HG03520 (cell line): Measurements from ENCODE around the gene RYR3.
"Not testable (repeated sequence)": the region's sequence is repeated elsewhere in the genome, so short reads cannot be mapped to it uniquely, and the experiment has no call there.

Experiments used
- ATAC-seq: cut with Tn5 transposase; IDR thresholded peaks from one replicate; pipeline ENCODE4 v1.9.1; 2021; ENCODE audit warnings: mild to moderate bottlenecking, moderate library complexity; ENCODE audit not compliant: unreplicated experiment

The RYR3 gene

DNA sequence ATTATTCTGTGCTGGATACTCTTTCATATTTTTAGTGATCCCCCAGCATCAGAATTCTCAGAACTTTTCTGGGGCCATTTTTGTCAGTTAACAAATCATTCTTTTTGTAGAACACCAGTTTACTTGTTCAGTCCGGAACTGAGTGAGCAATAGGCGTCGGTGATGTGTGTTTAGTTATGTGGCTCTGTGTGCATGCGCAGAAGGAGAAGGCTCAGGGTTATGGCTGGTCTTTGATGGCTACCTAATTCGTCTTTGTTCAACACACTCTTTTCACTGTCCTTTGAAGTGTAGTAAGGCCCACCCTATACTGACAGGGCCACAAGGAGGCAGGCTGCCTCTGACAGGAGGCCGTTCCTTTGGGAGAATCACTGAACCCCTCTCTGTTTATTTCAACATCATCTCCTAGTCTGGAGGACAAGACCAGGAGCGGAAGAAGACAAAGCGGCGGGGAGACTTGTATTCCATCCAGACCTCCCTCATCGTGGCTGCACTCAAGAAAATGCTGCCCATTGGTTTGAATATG is 499.4 kb downstream of the RYR3 start:
- ATAC-seq: no peak

DNA sequence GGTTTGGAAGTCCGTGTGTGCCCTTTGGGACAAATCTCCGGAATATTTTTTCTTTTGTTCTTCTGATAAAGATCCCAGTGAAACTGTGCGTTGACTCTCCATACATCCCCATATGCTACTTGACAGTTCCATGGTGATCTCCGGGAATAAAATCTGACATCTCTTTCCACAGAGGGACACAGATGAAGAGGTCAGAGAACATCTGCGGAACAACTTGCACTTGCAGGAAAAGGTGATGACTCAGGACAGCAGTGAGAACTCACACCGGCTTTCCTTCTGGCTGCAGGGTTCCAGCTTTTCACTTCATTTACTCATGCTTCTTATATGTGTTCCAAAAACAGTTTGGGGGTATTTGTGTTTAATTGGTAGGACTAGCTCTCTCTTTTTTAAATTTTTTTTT is 500.0 kb downstream of the RYR3 start:
- no peak for ATAC-seq

DNA sequence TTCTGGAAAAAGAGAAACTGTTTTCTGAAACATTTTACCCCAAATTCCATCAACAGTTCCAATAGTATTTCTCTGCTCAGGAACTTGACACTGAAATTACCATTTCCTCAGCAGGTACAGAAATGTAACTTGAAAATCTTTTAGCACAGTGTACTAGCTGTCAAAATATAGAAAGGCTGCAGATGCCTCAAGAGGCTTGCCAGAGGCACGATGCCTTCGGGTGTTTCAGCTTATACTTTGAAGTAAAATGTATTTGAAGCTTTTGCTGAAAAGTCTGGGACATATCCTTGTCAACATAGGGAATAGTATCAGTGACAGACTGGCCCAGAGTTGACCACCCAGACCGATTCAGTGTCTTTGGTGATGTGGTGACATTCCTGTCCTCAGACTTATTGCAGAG is 503.1 kb downstream of the RYR3 start:
- ATAC-seq: no peak

DNA sequence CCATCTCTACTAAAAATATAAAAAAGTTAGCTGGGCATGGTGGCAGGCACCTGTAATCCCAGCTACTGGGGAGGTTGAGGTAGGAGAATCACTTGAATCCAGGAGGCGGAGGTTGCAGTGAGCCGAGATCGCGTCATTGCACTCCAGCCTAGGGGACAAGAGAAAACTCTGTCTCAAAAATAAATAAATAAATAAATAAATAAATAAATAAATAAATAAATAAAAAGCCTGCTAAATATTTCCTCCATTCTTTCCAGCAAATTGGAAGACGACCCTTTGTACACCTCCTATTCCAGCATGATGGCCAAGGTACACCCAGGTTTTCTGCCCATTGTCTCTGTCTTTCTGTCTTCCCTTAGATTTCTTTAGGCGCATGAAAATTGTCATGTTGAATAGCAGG is 508.7 kb downstream of the RYR3 start:
- ATAC-seq: not testable (repeated sequence)

DNA sequence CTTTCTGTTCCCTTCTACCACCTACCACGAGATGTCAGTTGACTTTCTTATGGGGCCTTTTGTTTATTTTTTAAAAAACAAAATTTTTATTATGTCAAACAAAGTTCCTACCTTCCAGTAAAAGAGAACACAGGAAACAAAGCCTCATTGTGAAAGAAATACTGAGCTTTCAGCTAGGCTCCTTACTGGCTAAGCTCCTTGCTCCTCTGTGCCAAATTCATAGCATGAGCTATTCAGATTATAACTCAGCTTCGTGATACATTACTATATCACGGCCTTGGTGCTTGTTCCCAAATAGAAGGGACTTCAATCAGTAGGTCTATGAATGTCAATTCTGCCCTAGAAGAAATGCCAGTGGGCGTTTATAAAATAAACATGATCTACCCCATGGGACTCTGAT is 511.7 kb downstream of the RYR3 start:
- ATAC-seq: no peak

DNA sequence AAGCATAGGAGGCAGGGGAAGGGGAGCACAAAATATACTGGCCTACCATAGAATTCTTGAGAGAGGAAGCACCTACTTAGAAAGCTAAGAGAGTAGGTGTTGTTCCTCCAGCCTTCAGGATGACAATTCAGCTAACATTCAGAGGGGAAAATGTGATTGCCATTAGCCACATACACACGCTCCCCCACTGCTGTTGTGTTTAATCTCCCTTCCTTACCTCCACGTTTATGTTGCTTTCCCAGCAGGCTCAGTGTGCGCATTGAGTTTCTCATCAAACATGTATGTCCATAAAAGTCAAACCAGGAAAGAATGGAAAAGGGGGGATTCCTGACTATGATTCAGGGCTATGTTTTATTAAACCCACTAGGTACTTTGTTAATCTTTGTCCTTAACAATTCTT is 512.4 kb downstream of the RYR3 start:
- no peak for ATAC-seq

DNA sequence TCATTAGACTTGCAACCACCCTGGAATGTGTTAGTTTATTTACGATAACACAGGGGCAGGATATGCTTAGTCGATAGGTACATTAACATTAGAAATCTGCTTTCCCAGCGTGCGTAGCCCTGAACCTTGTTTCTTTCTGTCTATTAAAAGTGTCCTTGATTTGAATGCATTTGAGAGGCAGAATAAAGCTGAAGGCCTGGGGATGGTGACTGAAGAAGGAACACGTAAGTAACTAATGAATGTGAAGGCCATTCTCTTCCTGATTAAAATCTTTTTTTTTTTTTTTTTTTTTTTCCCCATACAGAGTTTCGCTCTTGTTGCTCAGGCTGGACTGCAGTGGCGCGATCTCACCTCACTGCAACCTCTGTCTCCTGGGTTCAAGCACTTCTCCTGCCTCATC is 514.7 kb downstream of the RYR3 start:
- no peak for ATAC-seq

DNA sequence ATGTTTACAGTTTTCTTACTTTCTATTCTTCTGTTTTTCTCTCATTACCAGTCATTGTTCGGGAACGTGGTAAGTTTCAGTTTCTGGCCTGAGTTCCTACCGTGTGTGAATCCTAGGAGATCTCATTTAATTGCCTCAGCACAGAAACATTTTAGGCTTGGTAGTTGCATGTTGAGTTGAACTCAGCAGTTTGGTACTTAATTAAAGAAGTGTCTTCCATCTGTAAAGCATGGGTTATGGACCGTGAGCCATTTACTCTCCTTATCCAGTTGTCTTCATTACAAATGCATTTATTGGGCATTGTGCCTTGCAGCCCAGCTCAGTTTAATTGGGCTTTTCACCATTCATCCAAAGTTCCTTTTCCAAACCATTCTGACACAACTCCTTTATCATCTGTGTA is 515.4 kb downstream of the RYR3 start:
- no peak for ATAC-seq

DNA sequence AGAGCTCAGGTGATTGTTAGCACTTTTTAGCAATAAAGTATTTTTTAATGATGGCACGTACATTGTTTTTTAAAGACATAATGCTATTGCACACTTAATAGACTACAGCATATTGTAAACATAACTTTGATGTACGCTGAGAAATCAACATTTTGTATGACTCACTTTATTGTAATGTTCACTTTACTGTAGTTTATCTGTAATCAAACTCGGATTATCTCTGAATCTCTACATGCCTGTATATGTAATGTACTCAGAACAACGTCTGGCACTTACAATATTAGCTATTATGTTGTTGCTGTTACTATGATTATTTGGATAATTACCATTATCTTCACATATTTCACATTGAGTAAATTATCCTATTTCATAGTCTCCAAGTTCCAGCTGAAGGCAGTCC is 519.6 kb downstream of the RYR3 start:
- no peak for ATAC-seq

DNA sequence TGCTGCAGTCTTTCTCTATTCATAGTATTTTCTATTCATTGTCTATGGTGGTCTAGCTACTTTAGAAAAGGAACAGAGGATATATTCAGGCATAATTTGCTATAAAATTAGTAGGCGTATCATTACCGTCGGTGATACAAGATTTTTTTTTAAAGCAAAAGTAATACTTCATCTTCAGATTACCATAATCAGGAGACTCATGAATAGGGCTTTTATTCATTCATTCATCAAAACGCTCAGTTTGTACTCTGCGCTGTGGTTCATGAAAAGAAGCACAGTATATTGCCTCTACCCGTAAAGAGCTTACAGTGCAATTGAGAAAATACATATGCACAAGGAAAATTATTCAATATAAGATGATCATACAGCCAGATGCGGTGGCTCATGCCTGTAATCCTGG is 520.9 kb downstream of the RYR3 start:
- no peak for ATAC-seq

DNA sequence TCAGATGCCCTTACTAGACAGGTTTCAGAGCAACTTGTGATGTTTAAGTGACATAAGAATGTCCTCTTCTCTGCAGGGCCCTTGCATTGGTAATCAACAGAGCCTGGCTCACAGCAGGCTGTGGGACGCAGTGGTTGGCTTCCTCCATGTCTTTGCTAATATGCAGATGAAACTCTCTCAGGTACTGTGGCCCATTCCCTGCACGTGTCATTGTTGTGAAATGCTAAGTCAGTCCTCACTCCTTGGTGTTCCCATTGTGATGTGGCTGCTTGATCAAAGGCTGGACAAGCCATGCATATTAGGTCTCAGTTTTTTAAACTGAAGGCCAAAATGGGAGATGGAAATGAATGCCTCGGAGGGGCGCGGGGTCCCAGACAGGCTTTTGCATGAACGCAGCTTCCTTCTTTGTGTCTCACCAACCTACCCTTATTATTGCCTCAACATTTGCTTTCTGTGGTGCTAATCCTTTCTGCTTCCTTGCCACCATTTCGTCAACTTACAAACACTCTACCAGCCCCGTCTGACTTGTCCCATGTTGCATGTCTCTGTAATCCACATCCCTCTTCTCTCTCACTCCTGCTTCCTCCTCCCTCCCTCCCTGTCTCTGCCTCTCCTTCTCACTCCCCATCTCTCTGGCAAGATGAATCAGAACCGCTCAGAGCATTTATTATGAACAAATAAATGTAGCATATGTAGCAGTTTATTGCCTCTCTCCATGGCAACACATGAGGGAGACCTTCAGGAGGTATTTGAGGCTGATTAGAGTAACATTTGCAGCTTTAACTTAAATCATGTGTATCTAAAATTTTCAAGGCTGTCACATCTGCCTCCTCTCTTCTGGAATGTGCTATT is 524.4 kb downstream of the RYR3 start:
- no peak for ATAC-seq

DNA sequence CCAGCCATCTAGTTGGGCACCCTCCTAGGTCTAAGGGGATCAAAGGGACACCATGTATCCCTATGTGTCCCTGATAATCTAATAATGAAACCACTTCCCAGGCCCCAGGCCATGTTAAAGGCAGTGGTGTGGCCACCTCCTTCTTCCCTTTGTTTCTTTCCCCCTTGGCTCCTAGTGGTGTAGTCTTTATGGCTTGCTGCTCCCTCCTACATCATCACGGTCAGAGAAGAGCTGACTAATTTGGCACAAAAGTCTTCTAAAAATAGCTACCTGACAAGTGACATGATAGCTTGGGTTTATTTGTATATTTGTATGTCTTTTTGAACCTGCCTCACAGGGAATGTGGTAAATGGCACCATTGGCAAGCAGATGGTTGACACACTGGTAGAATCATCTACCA is 526.5 kb downstream of the RYR3 start:
- ATAC-seq: no peak

DNA sequence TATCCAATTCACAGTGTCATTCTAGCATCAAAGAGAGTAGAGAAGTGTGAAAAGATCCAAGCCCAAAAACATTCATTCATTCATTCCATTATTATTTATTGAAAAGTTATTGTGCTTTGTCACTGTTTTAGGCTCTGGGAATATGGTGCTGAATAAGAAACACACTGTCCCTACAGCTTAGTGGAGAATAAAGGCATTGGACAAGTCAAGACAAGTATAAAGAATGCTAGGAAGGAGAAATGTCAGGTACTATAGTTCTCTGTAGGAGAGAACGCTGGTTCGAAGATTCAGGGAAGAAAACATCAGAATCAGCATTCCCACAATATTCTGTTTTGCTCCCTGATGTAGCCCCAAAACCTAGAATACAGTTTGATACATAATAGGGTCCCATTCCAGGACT is 528.8 kb downstream of the RYR3 start:
- no peak for ATAC-seq

DNA sequence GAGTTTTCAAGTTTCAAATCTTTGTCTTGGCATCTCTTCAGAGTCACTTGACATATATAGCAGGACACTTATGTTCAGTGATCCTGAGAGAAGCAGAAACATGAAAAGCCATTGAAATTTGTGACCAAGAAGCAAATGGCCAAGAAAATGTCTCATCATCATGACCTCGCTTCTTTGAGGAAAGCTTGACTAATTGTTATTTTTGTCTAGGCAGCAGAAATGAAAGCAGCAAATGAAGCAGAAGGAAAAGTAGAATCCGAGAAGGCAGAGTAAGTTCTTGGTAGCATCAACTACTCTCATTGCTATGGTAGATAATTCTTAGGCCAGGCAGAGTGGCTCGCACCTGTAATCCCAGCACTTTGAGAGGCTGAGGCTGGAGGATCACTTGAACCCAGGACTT is 529.8 kb downstream of the RYR3 start:
- no peak for ATAC-seq

DNA sequence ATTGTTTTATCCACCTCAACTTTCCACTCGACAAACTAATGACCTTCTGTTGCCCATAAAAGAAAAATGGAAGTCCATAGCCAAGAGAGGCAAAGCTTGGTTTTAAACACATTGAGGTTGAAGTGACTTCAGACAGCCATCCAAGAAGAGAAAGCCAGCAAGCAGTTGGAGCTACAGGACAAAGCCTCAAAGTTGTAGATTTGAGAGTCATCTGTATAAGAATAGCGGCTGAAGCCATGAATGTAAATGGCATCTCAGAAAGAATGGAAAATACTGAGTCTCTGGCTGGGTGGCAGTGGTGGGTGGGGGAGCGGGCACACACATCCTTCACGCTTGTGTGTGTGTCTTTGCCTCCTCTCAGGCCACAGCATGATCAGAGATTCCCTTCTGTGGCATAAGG is 533.4 kb downstream of the RYR3 start:
- no peak for ATAC-seq

DNA sequence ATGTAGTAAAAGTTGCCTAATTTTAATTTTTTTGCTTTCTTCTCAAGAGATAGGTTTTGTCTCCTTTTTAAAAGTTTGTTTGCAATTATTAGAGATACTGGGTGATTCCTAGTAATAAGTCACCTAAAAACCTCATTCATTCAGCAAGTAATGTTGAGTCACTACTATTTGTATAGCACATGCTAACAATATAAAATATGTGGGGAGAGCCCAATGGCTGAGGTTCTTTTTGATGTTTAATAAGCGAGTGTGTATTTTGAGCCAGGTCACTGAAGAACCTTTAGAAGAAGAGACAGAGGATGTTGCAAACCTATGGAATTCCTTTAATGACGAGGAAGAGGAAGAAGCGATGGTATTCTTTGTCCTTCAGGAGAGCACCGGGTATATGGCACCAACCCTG is 533.8 kb downstream of the RYR3 start:
- ATAC-seq: no peak

DNA sequence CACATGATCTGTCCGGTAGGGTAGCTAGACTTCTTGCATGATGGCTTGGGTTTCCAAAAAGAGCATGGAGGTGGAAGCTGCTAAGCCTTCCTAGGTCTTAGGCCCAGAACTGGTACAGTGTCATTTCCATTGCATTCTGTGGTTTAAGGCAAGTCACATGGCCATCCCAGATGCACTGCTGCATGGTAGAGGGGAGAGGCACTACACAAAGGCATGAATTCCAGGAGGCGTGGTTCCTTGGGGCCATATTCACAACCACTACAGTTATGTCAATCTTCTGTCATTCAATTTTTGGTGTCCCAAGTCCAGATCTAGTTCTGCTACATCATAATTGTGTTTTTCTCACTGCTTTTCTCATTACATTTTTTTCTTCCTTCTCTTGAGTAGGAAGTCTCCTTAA is 535.4 kb downstream of the RYR3 start:
- ATAC-seq: no peak

DNA sequence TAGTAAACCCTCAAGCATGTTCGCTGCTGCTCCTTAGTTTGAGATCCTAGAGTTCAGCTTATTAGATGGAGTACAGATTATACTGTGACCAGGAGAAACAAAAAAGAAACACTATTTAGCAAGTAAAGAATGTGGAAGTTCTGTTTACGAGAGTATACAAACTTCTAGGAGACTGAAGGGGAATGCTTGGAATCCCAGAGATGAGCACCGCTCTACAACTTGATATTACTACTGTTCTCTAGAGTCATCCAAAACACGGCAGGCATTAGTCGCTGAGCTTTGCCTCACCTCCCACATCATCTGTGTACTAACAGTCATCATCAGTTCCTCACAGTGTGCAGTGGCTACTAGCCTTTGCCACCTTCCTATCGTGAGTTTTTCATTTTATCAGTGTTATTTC is 536.1 kb downstream of the RYR3 start:
- no peak for ATAC-seq

DNA sequence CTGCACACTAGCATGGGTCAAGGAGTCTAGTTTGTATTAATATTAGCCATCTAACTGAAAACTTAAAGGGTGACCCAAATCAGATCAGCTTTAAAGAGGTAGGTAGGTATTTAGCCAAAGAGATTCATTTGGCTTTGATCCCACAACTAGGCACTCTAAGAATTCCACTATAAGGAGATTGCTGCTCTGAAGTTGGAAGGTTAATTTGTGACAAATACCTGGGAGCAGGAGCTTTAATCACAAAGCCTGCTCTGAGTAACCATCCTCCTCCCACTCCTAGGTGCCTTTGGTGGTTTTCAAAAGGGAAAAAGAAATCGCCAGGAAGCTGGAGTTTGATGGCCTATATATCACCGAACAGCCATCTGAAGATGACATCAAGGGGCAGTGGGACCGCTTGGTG is 537.2 kb downstream of the RYR3 start:
- ATAC-seq: no peak

DNA sequence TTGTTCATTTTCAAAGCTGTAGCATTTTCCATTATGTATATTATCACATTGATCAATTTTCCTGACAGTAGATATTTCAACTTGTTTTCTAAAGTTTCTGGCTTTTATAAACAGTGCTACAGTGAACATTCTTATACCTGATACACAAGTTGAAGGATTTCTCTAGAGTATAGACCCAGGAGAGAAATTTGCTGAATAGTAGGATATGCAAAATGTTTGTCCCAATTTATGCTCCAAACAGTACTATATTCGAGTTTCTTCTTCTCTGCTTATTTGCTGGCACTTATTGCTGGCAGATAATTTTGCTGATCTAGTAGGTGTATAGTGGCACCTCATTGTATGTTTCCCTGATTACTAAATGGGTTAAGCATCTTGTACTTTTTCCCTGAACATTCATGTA is 540.3 kb downstream of the RYR3 start:
- ATAC-seq: no peak

DNA sequence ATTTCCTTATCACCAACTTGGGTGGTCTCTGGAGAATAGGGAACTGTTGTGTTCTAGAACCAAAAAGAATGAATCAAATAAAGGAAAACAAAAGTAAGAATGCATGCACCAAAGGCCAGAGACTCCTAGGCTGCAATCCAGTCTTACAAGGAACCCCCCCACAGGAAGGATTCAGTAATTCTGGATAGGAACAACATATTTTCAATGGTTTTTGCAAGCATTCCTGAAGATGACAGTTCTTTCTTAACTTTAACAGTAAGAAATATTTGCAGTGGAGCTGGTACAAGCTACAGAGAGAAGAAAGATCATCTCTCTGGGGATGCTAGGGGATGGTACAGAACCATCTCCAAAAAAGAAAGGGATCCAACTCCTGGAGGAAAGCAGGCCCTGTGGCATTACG is 541.3 kb downstream of the RYR3 start:
- no peak for ATAC-seq

DNA sequence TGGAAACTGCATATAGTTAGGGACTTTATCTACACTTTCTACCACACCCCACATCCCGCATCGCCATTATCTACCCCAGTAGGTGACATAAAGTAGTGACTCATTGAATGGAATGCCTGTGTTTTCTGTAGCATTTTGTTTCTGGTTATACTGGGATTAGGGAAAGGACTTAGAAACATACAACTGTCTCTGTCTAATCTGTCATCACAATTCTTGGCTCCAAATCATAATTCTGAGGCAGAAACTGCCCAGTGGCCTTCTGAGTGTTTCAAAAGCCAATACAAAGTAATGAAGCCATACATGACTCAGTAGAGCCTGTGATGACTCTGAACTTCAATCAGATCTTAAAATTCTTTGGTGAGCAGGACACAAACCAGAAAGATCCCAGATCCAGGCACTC is 541.8 kb downstream of the RYR3 start:
- ATAC-seq: no peak

DNA sequence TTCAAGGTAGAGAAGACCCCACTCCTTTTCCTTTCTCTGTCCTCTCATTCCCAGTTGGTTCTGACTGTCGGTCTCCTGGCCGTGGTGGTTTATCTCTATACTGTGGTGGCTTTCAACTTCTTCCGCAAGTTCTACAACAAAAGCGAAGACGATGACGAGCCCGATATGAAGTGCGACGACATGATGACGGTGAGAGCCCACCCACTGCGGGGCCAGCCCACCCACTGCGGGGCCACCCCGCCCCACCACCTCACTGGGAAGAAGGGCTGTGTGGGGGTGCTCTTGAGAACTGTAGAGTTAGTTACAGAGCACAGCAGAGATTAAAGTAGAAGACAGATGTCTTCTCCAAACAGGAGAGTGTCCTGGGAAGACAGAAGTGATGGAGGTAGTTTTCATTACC is 547.0 kb downstream of the RYR3 start:
- no peak for ATAC-seq
